ENCODE data around the gene URB2.

GRCh38 chr1:229709500-229710013 lies 83.5 kb downstream of the URB2 start:
- no peak for TF ChIP-seq CTCF (conservative IDR thresholded peaks at IDR 0.05)
- TF ChIP-seq ZFX (IDR thresholded peaks at IDR 0.05): no peak
